ENCODE measurements around the gene FGFR2. TPM values are rescaled to one million over a fixed set of nuclear protein-coding genes. Genes with fewer than 3 reads are reported as not detected.

The FGFR2 gene
- total RNA-seq, 1 experiment from 2014 or later: 135 TPM

DNA sequence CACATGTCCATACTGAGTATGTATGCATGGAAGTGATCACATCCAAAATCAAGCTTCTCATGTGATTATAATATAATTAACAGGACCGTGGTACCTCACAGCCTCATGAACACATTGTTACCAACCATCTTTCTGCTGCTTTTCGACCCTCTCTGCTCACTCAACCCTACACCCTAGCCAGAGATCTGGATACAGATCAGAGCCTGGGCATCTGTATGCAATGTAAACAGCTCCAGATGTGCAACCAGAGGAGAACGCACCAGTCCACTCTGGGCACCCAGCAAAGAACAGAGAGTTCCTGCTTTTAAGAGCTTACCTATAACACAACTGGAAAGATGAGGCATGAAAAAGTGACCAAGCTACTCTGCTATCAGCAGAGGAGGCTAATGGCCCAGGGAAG is 145.1 kb downstream of the FGFR2 start:
- Histone ChIP-seq H2AFZ (ENCODE audit: low read length) (no peak overlapping the region), H3T11ph (ENCODE audit: low read length) (no peak overlapping the region)
- no peaks in the 10 kb centered on the region; the same call in 1 of the 2 replicates for H3K27me3 Mint-ChIP-seq (ENCODE audit: low read depth)

More for the DNA sequence above, 145.1 kb downstream of the FGFR2 start:
- Mint-ChIP-seq H3K4me1 (peaks cover 3 to 4% of the 10 kb centered on the region in 2 experiments; a peak in 2 of 4 replicates), H3K9me3 (no peaks in the 10 kb centered on the region; a peak in 1 of 5 replicates), H3K27ac (no peak overlapping the region), H3K4me3 (no peak overlapping the region), H3K36me3 (ENCODE audit: insufficient read depth in 1 of 3, low read depth in 3 of 3) (no peaks in the 10 kb centered on the region)
- H4K8ac ChIP-seq (replicated peaks; ENCODE audit: insufficient read length, low read depth, low read length): no peak overlapping the region
- H2AK5ac ChIP-seq (ENCODE audit: insufficient read length, low read length): no peak overlapping the region
- H3K18ac ChIP-seq (ENCODE audit: insufficient read length, low read depth, low read length): no peak overlapping the region
- H2BK15ac ChIP-seq (ENCODE audit: low read depth, low read length): no peak overlapping the region
- no peak overlapping the region for H4K91ac ChIP-seq (ENCODE audit: insufficient read length, low read depth, low read length)
- no peaks in the 10 kb centered on the region for H3K27me3 ChIP-seq (ENCODE audit: insufficient read depth, low read length)
- no peaks in the 10 kb centered on the region for H3K79me2 ChIP-seq (ENCODE audit: insufficient read depth, low read length)
- H4K5ac ChIP-seq (ENCODE audit: insufficient read length, low read depth, low read length): no peak overlapping the region
- H2BK20ac ChIP-seq (ENCODE audit: low read depth, low read length, poor library complexity, severe bottlenecking): no peak overlapping the region
- no peaks in the 10 kb centered on the region for H3K9me3 ChIP-seq (ENCODE audit: control insufficient read depth, low read depth, low read length)
- TF ChIP-seq, protein P1, sequence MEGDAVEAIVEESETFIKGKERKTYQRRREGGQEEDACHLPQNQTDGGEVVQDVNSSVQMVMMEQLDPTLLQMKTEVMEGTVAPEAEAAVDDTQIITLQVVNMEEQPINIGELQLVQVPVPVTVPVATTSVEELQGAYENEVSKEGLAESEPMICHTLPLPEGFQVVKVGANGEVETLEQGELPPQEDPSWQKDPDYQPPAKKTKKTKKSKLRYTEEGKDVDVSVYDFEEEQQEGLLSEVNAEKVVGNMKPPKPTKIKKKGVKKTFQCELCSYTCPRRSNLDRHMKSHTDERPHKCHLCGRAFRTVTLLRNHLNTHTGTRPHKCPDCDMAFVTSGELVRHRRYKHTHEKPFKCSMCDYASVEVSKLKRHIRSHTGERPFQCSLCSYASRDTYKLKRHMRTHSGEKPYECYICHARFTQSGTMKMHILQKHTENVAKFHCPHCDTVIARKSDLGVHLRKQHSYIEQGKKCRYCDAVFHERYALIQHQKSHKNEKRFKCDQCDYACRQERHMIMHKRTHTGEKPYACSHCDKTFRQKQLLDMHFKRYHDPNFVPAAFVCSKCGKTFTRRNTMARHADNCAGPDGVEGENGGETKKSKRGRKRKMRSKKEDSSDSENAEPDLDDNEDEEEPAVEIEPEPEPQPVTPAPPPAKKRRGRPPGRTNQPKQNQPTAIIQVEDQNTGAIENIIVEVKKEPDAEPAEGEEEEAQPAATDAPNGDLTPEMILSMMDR (conservative IDR thresholded peaks at IDR 0.05): no peak
- no peak overlapping the region for H2BK120ac ChIP-seq (ENCODE audit: low read depth, low read length, poor library complexity, severe bottlenecking)
- no CpG with 5 or more reads among the region's 3 CpGs for WGBS (ENCODE audit: extremely low coverage, insufficient read length, low lambda C conversion rate)
- H3K23ac ChIP-seq (ENCODE audit: insufficient read length, low read depth, low read length): no peak overlapping the region
- H3K23me2 ChIP-seq (ENCODE audit: insufficient read length, low read depth, low read length, poor library complexity, severe bottlenecking): no peaks in the 10 kb centered on the region
- H4K20me1 ChIP-seq (ENCODE audit: control insufficient read depth, insufficient read depth, insufficient read length): no peaks in the 10 kb centered on the region
- no peak overlapping the region for H3K14ac ChIP-seq (ENCODE audit: insufficient read depth, low read length)
- no peak overlapping the region for H3K9ac ChIP-seq (ENCODE audit: extremely low read depth, insufficient read length, low read length)
- H3K79me1 ChIP-seq (ENCODE audit: insufficient read depth, low read depth, low read length, poor library complexity, severe bottlenecking): no peaks in the 10 kb centered on the region
- no peak overlapping the region for H3K4ac ChIP-seq (ENCODE audit: low read depth, low read length)
- no peaks in the 10 kb centered on the region for H3K4me1 ChIP-seq (ENCODE audit: insufficient read depth, low read length)
- H2BK12ac ChIP-seq (ENCODE audit: insufficient read length, low read depth, low read length): no peak overlapping the region
- no peak overlapping the region for H3K56ac ChIP-seq (ENCODE audit: insufficient read length, low read depth, low read length)
- no peak overlapping the region for H2BK5ac ChIP-seq (ENCODE audit: insufficient read length, low read length)
- DNase-seq: no peak
- H3K27ac ChIP-seq (ENCODE audit: insufficient read length, low read depth, low read length): no peak overlapping the region
- no peak overlapping the region for H3K4me2 ChIP-seq (ENCODE audit: insufficient read depth, insufficient read length, low read length)

Data from H9 (cell line).